Dermis microvascular lymphatic vessel endothelial cell (primary cell): Measurements from ENCODE around the gene ATXN7L3B. TPM values are rescaled to one million over a fixed set of nuclear protein-coding genes. Genes with fewer than 3 reads are reported as not detected.

ENCODE experiments used
- DNase-seq, 2 donors: peaks; one replicate each; pipeline versions ENCODE4 v3.0.0 to v3.0.0-alpha.2; 2010; ENCODE audit warnings: low read depth in 2 of 2
- total RNA-seq: library from RNA; depleted of rRNA; stranded (reverse); fragments of >200 nt; gene quantifications from 2 replicates; pipeline ENCODE4 v1.2.1, GENCODE V29; 2014

ATXN7L3B gene
- total RNA-seq, 1 donor from 2014 or later: 19.5 TPM

DNA sequence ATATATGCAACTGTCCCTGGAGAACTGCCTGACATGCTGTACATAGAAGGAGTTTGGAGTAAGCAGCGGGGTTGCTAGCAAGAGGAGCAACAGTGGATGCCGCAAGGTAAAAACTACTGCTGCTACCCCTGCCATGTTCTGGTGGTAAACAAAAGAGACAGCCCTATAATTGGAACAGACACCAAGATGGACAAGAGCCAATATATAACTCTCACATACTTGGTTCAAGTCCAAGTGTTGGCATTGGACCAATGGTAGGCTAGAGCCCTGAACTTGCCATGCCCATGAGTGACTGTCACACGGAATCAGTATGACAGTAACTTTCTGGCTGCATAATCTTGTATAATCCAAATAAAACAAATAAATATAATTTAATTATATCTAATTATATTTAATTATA, 13.7 kb downstream of the ATXN7L3B start:
- peak in 1 of 2 donors; percentile 2 for DNase-seq

DNA sequence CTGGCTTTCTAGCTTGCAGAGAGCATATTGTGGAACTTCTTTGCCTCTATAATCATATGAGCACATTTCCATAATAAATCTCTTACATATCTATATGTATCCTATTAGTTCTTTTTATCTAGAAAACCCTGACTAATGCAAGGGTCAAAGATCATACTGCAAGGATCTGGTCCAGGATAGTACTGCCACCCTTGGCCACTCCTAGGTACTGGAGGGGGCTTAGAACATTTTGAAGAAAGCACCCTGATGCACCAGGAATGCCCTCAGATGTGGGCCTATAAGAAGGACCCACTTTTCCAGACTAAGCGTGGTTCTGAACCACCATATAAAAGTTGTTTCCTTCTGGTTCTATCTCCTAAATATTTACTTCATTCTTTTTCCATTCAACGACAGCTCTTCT, 14.6 kb downstream of the ATXN7L3B start:
- DNase-seq: no peak

DNA sequence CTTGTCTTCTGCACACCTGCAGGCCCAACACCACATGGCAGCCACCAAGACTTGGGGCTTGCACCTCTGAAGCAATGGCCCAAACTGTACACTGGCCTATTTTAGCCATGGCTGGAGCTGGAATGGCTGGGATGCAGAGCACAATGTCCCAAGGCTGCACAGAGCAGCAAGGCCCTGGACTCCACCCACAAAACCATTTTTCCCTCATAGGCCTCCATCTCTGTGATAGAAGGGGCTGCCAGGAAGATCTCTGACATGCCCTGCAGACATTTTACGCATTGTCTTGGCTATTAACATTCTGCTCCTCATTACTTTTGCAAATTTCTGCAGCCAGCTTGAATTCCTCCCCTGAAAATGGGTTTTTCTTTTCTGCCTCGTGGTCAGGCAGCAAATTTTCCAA, 22.1 kb downstream of the ATXN7L3B start:
- no peak for DNase-seq

DNA sequence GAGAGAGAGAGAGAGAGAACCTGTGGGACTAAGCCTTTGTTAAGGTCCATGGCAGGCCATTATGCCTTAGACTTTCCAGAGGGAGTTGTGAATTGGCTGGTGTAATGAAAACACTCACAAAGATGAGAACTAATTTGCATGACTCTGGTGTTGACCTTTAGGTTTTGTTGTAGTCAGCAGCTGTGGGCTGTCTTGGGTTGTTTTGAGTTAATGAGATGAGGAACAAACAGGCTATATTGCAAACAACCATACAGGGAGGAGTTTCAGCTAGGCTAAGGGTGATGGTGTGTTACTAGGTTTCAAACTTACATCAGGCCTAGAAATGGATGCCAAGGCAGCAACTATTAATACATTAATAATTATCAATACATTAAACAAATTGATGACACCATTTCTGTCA, 26.3 kb downstream of the ATXN7L3B start:
- DNase-seq: no peak

GRCh38 chr12:74578486-74578885, 40.9 kb downstream of the ATXN7L3B start:
- DNase-seq: no peak

GRCh38 chr12:74579446-74579845, 41.8 kb downstream of the ATXN7L3B start:
- DNase-seq: no peak

DNA sequence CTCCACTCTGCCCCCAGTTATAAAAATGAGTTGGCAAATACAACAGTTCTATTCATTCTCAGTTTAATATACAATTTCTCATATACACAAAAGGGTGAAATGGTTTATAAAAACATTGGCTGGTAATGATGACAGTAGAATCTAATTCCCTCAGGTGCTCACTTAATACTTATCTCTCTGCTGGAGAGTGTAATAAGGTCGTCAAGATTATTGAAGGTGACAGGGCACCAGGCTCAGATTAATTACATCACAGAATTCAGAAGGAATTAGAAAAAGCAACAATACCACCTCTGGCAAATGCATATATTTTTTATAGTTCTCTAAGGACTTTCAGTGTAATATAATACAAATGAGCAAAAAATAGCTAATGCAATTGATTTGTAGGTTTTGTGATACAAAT, 42.3 kb downstream of the ATXN7L3B start:
- DNase-seq: no peak

DNA sequence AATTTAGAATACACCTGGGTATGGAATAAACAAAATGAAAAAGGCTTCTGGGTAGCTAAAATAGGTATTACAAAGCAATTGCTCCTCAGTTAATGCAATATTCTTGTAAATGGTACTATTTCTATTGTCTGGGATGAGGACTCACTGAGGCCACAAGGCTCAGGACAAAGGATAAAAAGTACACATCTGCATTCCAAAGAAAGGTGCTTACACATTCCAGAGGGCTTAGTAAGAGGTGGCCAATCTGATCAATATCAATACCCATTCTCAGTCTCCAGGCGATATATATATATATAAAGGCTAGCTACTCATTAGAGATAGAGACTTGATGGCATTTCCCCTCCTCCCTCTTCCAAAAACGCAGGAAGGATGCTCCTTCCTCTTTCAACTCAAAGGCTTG, 43.8 kb downstream of the ATXN7L3B start:
- DNase-seq: no peak

DNA sequence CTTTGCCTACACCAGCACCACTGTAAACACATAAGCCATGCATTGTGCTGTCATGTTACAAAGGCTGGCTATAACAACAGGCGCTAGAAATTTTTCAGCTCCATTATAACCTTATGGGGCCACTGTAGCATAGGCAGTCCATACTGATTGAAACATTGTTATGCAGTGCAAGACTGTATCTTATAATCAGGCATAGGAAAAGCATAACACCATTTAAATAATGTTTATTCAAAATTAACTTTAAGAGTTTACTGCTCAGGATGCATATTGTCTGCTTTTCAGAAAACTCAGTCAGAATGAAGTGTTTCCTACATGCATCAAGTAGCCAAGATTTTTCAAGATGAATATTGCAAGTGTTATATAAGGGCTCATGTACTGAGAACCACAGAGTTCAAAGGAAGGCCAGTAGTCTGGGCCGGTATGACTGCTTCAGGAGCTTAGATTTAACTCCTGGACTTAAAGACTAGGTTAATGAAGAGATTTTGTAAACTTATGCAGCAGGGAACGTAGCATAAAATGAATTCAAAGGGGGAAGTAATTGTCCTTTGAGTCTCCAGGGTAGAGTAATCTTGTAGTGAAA, 46.9 kb downstream of the ATXN7L3B start:
- no peak for DNase-seq

DNA sequence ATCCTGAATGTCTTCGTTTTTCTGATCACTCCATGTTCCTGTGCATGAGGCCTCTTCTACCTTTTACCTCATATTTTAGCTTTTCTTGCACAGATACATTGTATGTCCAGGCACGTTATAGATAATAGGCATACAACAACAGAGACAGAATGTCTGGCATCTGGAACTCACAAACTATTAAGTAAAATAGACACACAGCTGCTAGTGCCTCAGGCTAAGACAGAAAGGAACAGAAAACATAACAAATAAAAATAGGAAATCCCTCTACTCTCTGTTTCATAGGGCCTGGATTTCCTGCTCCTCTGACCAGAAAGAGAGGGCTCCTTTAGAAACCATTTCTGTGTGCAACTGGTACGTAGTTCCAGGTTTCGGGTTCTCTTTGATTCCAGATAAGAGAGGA, 48.6 kb downstream of the ATXN7L3B start:
- DNase-seq: no peak
